HepG2 (cell line): ENCODE data around the gene PSD. TPM values are rescaled to one million over a fixed set of nuclear protein-coding genes. Genes with fewer than 3 reads are reported as not detected.
A peak's percentile ranks its signal among the peaks of the same experiment; 100 is the strongest.

Source experiments
- RXRB ChIP-seq: IDR thresholded peaks from 2 replicates; pipeline ENCODE4 v1.6.1; 2016; ENCODE audit warnings: borderline replicate concordance, missing genetic modification reagents, missing compliant biosample characterization
- SMAD1 ChIP-seq: sonication (generic); formaldehyde crosslinking; IDR thresholded peaks from 2 replicates; pipeline ENCODE4 v1.4.0; 2020; ENCODE audit warnings: missing genetic modification reagents, low read depth, mild to moderate bottlenecking, borderline replicate concordance
- polyA plus RNA-seq, 8 experiments: library from polyadenylated mRNA; depleted of rRNA in 3 of 8; stranded (reverse) in 7 of 8; unstranded in 1 of 8; fragments of >200 nt; fragmentation: Illumina TruSeq in 4 of 8; extraction: Trizol in 4 of 8; gene quantifications; 2 replicates each; pipeline versions ENCODE4 v1.2.1 to v1.2.3, GENCODE V29; 2011 to 2016; ENCODE audit warnings: low read depth in 4 of 8, missing spikeins in 1 of 8, mixed read lengths in 1 of 8; ENCODE audit not compliant: insufficient read depth in 1 of 8
- total RNA-seq, 5 experiments: library from RNA; depleted of rRNA; stranded (reverse); fragments of >200 nt; fragmentation: Illumina TruSeq; extraction: Trizol; gene quantifications; 2 replicates each; pipeline ENCODE4 v1.2.3, GENCODE V29; 2016; ENCODE audit warnings: low read depth in 1 of 5
- TF ChIP-seq, protein P1 (sequence below): sonication (generic); formaldehyde crosslinking; IDR thresholded peaks from 2 replicates; pipeline ENCODE4 v1.9.0; 2021; ENCODE audit warnings: mild to moderate bottlenecking, missing genetic modification reagents
- TF ChIP-seq, protein P2 (sequence below): sonication (generic); formaldehyde crosslinking; IDR thresholded peaks from 2 replicates; pipeline ENCODE4 v1.9.0; 2022; ENCODE audit warnings: low read depth, missing genetic modification reagents
- TF ChIP-seq, protein P3 (sequence below): sonication (generic); formaldehyde crosslinking; IDR thresholded peaks from 2 replicates; pipeline ENCODE4 v1.4.0; 2020; ENCODE audit warnings: missing genetic modification reagents, mild to moderate bottlenecking, borderline replicate concordance

The PSD gene
- total and polyA plus RNA-seq, 2 of the 13 experiments (the other 11 are each of a cell fraction or from before 2014, with no cell fraction given) = 0.35 to 0.58 TPM

DNA sequence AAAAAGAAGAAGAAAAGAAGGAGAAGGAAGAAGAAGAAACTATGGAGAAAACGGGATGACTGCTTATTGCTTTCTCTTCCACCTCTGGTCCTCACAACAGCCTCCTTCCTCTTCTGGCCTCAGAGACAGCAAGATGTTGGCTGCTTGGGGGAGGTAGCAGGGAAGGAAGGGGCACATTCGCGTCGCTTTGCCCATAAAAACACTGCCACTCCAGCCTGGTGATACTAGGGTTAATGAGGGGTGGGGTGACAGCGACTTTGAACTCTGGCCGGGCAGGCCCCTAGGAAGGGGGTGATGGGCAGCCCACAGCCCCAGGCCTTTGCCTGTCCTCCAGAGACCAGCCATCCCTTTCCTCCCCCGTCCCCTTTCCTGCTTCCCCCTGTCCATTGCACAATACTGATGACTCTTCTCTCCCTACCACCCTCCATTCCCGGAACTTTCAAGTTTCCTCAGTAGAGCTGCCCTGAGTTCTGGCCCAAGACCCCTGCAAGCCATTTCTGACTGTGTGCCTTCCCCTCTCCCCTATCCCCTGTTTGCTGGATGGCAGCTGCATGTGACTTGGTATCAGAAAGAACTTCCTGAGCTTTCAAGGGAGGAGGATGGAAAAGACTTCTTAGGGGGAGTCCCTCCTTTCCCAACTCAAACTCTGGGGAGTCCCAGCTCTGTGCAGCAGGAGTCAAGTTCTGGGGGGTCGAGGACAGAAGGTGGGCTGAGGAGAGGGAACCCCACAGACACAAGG is 16.0 kb upstream of the PSD start (continued):
- TF ChIP-seq, protein P1, sequence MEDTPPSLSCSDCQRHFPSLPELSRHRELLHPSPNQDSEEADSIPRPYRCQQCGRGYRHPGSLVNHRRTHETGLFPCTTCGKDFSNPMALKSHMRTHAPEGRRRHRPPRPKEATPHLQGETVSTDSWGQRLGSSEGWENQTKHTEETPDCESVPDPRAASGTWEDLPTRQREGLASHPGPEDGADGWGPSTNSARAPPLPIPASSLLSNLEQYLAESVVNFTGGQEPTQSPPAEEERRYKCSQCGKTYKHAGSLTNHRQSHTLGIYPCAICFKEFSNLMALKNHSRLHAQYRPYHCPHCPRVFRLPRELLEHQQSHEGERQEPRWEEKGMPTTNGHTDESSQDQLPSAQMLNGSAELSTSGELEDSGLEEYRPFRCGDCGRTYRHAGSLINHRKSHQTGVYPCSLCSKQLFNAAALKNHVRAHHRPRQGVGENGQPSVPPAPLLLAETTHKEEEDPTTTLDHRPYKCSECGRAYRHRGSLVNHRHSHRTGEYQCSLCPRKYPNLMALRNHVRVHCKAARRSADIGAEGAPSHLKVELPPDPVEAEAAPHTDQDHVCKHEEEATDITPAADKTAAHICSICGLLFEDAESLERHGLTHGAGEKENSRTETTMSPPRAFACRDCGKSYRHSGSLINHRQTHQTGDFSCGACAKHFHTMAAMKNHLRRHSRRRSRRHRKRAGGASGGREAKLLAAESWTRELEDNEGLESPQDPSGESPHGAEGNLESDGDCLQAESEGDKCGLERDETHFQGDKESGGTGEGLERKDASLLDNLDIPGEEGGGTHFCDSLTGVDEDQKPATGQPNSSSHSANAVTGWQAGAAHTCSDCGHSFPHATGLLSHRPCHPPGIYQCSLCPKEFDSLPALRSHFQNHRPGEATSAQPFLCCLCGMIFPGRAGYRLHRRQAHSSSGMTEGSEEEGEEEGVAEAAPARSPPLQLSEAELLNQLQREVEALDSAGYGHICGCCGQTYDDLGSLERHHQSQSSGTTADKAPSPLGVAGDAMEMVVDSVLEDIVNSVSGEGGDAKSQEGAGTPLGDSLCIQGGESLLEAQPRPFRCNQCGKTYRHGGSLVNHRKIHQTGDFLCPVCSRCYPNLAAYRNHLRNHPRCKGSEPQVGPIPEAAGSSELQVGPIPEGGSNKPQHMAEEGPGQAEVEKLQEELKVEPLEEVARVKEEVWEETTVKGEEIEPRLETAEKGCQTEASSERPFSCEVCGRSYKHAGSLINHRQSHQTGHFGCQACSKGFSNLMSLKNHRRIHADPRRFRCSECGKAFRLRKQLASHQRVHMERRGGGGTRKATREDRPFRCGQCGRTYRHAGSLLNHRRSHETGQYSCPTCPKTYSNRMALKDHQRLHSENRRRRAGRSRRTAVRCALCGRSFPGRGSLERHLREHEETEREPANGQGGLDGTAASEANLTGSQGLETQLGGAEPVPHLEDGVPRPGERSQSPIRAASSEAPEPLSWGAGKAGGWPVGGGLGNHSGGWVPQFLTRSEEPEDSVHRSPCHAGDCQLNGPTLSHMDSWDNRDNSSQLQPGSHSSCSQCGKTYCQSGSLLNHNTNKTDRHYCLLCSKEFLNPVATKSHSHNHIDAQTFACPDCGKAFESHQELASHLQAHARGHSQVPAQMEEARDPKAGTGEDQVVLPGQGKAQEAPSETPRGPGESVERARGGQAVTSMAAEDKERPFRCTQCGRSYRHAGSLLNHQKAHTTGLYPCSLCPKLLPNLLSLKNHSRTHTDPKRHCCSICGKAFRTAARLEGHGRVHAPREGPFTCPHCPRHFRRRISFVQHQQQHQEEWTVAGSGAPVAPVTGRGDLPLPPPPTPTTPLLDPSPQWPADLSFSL (CRISPR knock-in tag) = no peak
- TF ChIP-seq, protein P2, sequence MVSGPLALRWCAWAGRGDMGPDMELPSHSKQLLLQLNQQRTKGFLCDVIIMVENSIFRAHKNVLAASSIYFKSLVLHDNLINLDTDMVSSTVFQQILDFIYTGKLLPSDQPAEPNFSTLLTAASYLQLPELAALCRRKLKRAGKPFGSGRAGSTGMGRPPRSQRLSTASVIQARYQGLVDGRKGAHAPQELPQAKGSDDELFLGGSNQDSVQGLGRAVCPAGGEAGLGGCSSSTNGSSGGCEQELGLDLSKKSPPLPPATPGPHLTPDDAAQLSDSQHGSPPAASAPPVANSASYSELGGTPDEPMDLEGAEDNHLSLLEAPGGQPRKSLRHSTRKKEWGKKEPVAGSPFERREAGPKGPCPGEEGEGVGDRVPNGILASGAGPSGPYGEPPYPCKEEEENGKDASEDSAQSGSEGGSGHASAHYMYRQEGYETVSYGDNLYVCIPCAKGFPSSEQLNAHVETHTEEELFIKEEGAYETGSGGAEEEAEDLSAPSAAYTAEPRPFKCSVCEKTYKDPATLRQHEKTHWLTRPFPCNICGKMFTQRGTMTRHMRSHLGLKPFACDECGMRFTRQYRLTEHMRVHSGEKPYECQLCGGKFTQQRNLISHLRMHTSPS (CRISPR knock-in tag) = peak; percentile 77
- 0 out of 2 replicates have a peak, but pooled peaks have one; percentile 32 for TF ChIP-seq SMAD1 (CRISPR knock-in tag)
- peak; percentile 48; the same call in 1 of the 2 replicates for TF ChIP-seq RXRB (CRISPR knock-in tag)
- TF ChIP-seq, protein P3, sequence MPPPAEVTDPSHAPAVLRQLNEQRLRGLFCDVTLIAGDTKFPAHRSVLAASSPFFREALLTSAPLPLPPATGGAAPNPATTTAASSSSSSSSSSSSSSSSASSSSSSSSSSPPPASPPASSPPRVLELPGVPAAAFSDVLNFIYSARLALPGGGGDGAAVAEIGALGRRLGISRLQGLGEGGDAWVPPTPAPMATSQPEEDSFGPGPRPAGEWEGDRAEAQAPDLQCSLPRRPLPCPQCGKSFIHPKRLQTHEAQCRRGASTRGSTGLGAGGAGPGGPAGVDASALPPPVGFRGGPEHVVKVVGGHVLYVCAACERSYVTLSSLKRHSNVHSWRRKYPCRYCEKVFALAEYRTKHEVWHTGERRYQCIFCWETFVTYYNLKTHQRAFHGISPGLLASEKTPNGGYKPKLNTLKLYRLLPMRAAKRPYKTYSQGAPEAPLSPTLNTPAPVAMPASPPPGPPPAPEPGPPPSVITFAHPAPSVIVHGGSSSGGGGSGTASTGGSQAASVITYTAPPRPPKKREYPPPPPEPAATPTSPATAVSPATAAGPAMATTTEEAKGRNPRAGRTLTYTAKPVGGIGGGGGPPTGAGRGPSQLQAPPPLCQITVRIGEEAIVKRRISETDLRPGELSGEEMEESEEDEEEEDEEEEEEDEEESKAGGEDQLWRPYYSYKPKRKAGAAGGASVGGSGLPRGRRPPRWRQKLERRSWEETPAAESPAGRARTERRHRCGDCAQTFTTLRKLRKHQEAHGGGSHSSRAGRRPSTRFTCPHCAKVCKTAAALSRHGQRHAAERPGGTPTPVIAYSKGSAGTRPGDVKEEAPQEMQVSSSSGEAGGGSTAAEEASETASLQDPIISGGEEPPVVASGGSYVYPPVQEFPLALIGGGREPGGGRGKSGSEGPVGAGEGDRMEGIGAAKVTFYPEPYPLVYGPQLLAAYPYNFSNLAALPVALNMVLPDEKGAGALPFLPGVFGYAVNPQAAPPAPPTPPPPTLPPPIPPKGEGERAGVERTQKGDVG (CRISPR knock-in tag) = no peak
- TF ChIP-seq, all 625 proteins: peak for 120
